HEK293 (cell line): ENCODE results near the gene KDM4C.

ENCODE experiments used
- YY1 ChIP-seq: fragments of 450-650 bp; formaldehyde crosslinking; IDR thresholded peaks from 2 replicates; pipeline ENCODE4 v1.5.1; 2018; ENCODE audit warnings: missing biosample characterization, missing genetic modification characterization
- ZBTB7A ChIP-seq: fragments of 450-650 bp; formaldehyde crosslinking; IDR thresholded peaks from 2 replicates; pipeline ENCODE4 v1.5.1; 2016; ENCODE audit warnings: low read depth, missing biosample characterization, missing genetic modification characterization
- ZSCAN30 ChIP-seq: fragments of 450-650 bp; IDR thresholded peaks from 2 replicates; pipeline ENCODE4 v1.5.1; 2018; ENCODE audit warnings: missing biosample characterization, mild to moderate bottlenecking, missing genetic modification characterization, moderate library complexity

DNA sequence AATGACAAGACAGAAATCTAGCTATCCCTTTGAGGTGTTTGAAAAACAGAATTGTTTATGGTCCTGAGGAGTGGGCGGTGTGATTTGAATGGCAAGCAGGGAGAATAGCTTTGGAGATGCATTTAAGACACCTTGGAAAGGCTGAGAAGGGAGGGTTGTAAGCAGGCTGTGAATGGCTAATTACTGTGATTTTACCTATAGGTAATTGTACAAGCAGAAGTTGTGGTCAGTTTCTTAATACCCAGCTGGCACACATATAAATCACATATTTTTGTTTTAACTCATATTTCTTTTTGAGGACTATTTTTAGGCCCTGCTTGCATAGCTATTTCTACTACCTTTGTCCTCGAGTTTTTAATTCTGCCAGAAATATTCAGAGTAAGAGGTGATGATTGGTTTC is 248.6 kb downstream of the KDM4C start:
- TF ChIP-seq YY1 (tag by site-specific recombination) (no peak), ZSCAN30 (tag by site-specific recombination) (no peak), ZBTB7A (no peak)
